GM19395 (cell line): ENCODE results near the gene SAMSN1.
A peak's percentile ranks its signal among the peaks of the same experiment; 100 is the strongest.

Experiments
- ATAC-seq: cut with Tn5 transposase; IDR thresholded peaks from one replicate; pipeline ENCODE4 v1.9.1; 2021; ENCODE audit warnings: mild to moderate bottlenecking, moderate library complexity; ENCODE audit not compliant: unreplicated experiment

Gene SAMSN1

DNA sequence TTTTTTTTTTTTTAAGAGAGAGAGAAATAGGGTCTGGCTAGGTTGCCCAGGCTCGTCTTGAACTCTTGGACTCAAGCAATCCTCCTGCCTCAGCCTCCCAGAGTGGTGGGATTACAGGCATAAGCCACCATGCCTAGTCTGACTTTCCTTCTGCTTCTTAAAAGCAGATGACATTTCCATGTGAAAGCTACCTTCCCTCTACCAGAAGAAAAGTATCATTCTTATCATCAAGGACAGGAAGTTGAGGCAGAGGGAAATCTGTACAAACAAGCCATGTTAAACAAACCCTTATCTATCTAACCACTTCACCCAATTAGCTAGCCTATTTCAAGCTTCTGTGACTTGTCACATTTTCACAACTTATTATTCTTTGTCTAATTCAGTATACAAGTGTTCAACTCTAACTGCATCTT, 54.8 kb downstream of the SAMSN1 start:
- no peak for ATAC-seq

- no peak for ATAC-seq
These were observed 57.4 kb downstream of the SAMSN1 start for GRCh38 chr21:14488672-14489204.

DNA sequence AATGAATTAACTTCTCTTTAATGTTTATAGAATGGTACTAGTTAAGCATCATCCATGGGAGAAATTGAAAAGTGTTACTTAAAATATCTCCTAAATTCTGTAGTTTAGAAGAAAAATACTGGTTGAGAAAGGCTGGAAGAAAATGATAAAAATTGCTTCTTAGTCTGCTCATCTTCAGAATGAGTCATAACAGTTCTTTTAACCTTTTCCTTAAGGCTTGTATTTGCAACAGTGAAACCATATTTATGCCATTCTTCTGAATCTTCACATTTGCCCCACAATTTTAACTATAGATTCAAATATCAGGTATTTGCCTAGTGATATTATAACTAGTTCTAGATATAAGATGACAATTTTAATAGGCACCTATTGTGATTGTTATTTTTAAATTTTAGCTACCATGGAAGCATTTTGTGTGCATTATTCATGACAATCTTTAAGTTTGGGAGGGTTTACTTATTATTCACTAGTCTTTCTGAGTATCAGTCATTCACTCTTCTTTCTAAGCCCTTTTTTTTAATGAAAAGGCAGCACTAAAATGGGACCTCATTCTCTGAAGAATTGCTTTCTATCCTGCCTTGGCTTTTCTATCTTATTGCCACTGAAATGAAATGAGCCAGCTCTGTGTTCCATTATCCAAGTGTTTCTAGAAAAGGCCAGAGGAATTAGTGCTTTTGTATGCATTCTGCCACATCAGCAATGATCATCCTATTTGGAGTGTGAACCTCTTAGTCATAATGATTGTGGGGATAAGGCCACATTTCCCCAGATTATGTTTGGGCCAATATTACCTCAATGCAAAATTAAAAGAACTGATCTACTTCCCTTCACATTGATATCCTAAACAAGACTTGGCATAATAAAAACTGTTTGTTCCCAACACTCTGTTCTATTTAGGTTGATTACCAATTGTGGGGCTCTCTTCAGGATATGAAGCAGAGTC, 58.4 kb downstream of the SAMSN1 start:
- peak; percentile 54 for ATAC-seq

- ATAC-seq: no peak
These were observed 59.2 kb downstream of the SAMSN1 start for GRCh38 chr21:14486869-14487268.

- no peak for ATAC-seq
These were observed 61.7 kb downstream of the SAMSN1 start for GRCh38 chr21:14484188-14485009.

- ATAC-seq: no peak
These were observed 62.8 kb downstream of the SAMSN1 start for GRCh38 chr21:14483296-14483695.

DNA sequence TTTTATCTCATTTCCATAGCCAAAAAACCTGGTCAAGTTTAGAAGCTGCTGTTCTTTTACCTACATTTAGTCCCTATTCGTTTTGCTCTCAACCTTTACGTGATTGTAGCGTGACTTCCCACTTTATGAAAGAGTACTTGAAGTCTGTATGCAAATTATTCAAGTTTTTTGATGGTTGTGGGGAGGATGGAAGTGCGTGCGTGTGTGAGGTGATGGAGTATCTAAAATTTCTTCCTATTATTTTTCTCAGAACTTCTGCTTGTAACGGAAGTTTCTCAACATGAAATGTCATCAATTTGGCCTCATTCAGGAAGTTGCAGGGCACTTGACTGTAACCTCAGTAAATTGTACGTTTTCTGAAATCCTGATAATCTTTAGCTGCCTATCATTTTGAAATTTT, 64.0 kb downstream of the SAMSN1 start:
- ATAC-seq: peak; percentile 52

DNA sequence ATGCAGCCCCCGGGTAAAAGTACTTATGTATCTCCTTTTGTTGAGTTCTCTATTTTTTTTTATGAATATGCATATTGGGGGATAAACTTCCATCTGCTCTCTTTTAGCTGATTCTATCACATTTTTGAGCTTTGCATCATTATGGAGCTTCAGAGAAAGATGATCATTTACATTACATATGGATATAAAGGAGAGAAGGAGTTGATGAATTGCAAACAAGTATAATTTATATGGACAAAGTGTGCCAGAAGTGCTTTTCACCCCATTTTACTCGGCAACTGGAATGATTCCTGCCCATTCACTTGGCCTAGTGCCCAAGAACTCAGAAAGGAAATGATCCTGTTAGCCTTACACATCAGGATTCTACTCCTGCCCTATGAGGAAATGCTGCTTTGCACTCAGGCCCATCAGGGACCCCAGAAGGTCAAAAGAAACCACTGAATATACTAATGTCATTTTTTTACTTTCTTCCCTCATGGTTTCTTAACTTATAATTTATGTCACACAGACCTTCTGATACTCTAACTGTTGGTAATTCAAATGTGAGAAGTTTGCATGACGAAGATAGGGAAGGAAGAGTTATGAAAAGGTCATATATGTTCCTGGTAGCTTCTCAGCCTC, 65.6 kb downstream of the SAMSN1 start:
- ATAC-seq: no peak

DNA sequence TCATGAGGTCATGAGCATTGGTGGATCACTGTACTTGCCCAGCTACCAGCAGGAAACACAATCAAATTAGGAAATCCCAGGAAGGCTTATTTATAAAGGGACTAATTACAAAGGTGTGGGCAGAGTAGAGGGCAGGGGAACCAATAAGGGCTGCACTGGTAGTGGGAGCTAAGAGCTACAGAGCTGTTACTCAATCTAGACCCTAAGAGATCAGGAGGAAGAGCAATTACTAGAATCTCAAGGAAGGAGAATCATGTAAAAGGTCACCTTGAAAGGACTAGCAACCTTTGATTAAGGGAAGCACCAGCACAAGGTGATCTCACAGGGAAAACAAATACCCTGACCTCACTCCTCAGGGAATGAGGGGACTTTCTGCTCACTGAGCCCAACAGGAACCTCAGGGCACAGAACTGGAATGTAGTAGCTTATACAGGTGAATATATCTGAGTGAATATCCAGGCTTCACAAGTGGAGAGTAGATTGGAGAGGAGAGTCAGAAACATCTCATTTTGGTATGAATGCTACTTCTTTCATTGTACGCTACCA, 66.8 kb downstream of the SAMSN1 start:
- ATAC-seq: no peak

DNA sequence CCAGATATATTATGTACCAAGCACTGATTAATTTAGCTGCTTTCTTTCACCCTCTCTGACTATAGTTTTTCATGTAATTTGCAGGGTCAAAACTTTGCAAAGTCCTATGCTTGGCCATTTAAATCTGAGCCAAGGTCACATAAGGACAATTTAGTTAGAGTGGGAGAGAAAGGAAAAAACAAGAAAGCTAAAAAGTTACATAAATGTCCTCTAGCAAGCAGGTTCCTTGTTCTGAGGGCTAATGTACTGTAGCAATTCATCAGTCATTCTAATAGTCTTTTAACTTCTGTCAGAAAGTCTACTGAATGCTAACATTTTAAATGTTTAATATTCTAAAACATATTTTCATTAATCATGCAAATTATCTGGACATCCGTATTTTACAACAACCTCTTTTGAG, 68.3 kb downstream of the SAMSN1 start:
- ATAC-seq: no peak

GRCh38 chr21:14477133-14477532, 69.0 kb downstream of the SAMSN1 start:
- no peak for ATAC-seq

DNA sequence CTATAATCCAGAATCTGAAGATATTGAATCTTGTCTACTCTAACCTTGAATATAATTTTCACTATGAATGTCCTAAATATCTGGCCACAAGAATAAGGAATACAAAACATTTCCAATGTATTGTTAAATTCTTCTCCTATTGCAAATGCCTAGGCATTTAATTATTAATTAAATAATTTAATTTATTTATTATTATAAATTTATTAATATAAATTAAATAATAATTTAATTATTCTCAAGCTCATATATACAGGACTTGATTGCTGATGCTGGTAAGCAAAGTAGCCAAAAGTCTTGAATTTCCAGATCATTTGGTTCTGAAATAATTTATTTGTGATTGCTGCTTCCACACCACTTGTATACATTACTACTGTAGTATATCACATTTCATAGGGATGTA, 71.1 kb downstream of the SAMSN1 start:
- no peak for ATAC-seq

GRCh38 chr21:14469641-14470040, 76.5 kb downstream of the SAMSN1 start:
- no peak for ATAC-seq

DNA sequence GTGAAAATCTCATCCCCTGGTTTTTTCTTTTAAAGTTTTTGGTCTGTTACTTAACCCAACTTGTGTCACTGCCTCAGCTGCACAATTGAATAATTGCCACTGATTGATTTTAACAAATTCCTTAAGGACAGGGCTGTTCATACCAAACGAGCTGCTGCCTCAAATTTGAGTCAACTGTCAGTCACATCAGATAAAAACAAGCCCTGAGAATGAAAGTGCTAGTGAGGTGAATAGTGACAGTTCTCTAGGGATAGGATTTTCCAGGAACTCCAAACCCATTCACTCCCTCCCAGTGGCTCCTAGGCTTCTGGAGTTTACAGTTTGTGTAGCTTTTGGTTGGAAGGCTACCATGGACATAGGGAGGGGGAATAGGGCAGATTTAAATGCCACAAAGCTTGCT, 79.4 kb downstream of the SAMSN1 start:
- ATAC-seq: no peak

- ATAC-seq: no peak
These were observed 88.4 kb downstream of the SAMSN1 start for GRCh38 chr21:14457762-14458161.

- no peak for ATAC-seq
These were observed 89.2 kb downstream of the SAMSN1 start for GRCh38 chr21:14456911-14457310.

DNA sequence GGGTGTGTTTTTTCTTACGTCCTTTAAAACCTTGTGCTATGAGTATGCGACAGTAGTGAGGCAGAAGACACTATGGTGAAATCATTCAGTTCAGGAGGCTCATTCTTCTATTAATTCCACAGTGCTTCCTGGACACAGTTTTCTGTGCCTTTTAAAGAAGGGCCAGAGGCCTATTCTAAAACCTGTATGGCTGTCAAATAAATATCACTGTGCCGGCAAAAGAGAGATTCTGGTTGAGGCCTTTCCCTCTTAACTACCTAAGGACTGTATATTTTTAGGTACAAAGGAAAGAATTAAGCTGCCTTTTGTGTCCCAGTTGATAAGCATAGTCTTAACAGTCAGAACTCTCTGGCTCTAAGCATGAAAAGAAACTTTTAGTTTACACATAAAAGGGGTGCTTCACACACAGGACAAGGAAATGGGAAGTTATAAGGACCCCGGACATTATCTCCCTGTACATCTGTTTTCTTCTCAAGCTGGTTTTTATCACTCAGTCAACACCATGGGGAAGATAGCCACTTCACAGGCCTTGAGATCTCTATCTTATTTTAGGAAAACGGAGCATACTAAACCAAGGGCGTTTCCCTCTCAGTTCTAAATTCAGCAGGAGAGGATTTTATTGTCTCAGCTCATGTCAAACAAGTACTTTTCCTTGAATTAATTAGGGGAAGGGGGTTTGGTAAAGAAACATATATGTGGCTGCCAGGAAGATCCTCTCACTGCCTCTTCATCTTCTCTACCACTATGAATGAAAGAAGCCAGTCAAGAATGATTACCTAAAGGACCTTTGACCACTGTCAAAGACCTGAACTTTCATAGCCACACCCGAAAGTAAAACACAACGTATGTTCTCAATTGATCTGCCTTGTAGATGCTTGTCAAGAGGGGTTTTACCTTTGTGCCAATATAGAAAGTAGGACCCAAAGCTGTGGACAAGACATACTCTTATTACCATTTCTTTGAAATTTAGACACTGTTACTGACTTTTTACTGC, 91.8 kb downstream of the SAMSN1 start:
- ATAC-seq: peak; percentile 78

GRCh38 chr21:14453339-14454015, 92.6 kb downstream of the SAMSN1 start:
- ATAC-seq: peak; percentile 85

- ATAC-seq: peak; percentile 1
These were observed 93.3 kb downstream of the SAMSN1 start for GRCh38 chr21:14452727-14453241.
